Uterus (tissue), 4 donors: Measurements from ENCODE around the gene THRB. TPM values are rescaled to one million over a fixed set of nuclear protein-coding genes. Genes with fewer than 3 reads are reported as not detected.

Source experiments
- DNase-seq, 2 donors: peaks; one replicate each; pipeline ENCODE4 v3.0.0-alpha.2; 2019 to 2020
- H3K27ac ChIP-seq, 2 donors: fragments of 200-600 bp; sonication (generic); 1 replicate in 1 of 2; 2 replicates in 1 of 2; pipeline ENCODE4 v1.5.1; 2016 to 2018
- H3K27me3 ChIP-seq, 2 donors: fragments of 200-600 bp; sonication (generic); one replicate each; pipeline ENCODE4 v1.5.1; 2018 to 2019; ENCODE audit warnings: control low read depth in 1 of 2
- H3K36me3 ChIP-seq, 2 donors: fragments of 200-600 bp; sonication (generic); one replicate each; pipeline ENCODE4 v1.5.1; 2019; ENCODE audit warnings: control low read depth in 1 of 2
- H3K4me1 ChIP-seq, 2 donors: fragments of 200-600 bp; sonication (generic); one replicate each; pipeline ENCODE4 v1.5.1; 2018 to 2019; ENCODE audit warnings: control low read depth in 1 of 2
- H3K4me3 ChIP-seq, 2 donors: fragments of 200-600 bp; sonication (generic); 1 replicate in 1 of 2; 2 replicates in 1 of 2; pipeline ENCODE4 v1.5.1; 2018 to 2019; ENCODE audit warnings: mild to moderate bottlenecking in 1 of 2
- H3K9me3 ChIP-seq, 2 donors: fragments of 200-600 bp; sonication (generic); one replicate each; pipeline ENCODE4 v1.5.1; 2019; ENCODE audit warnings: control low read depth in 1 of 2
- POLR2A ChIP-seq, 2 donors: fragments of 450-650 bp; IDR thresholded peaks; one replicate each; pipeline ENCODE4 v1.6.1; 2016; ENCODE audit warnings: antibody characterized with exemption in 2 of 2, mild to moderate bottlenecking in 1 of 2, moderate library complexity in 1 of 2
- intact Hi-C: fragments of 100-400 bp; cut with DNase I; formaldehyde crosslinking; loops from one replicate; pipeline ENCODE4 v1.15.1; 2023; ENCODE audit warnings: low total_unique reads
- total RNA-seq, 4 donors: library from RNA; depleted of rRNA in 3 of 4; stranded (reverse); fragments of >200 nt in 3 of 4; gene quantifications; one replicate each; pipeline versions ENCODE4 v1.1.0 to v1.2.4, GENCODE V29; 2014 to 2023
- TF ChIP-seq, protein P1 (sequence below), 4 experiments: fragments of 200-600 bp in 2 of 4; fragments of 450-650 bp in 2 of 4; sonication (generic) in 2 of 4; IDR thresholded peaks; one replicate each; pipeline ENCODE4 v1.5.1; 2016 to 2019; ENCODE audit warnings: antibody characterized with exemption in 4 of 4, mild to moderate bottlenecking in 2 of 4, moderate library complexity in 1 of 4
- donor health status: DM: yes; HTN: yes; CAD: no.

Gene THRB
- total RNA-seq, 4 donors from 2014 or later = 4.6 to 38.2 (median 17.3) TPM

DNA sequence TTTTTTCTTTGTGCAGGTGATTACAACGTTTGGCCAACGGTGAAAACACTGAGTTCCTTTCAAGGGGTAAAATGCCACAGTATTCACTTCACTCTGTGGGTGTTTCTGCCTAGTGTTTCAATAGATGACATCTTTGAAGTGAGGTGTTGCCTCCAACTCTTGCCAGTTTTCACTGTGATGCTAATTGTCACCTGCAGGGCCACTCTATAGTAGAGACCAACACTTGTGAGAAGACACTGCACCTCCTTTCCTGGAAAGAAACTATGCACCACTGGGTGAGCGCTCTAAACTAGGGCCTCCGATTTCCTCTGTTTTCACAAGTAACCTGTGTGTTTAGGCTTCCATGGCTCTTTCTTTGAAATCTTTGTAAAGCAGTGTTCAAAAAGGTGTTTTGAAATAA, 98.3 kb downstream of the THRB start:
- H3K27ac ChIP-seq = no peak overlapping the region
- H3K4me3 ChIP-seq = no peak overlapping the region
- intact Hi-C loops = no loop called here
- H3K27me3 ChIP-seq = no peaks in the 10 kb centered on the region
- no peaks in the 10 kb centered on the region for H3K36me3 ChIP-seq
- DNase-seq = no peak
- H3K4me1 ChIP-seq = peaks cover 0 to 10% of the 10 kb centered on the region in 2 donors
- no peak for TF ChIP-seq POLR2A (IDR thresholded peaks at IDR 0.05)
- TF ChIP-seq, protein P1, sequence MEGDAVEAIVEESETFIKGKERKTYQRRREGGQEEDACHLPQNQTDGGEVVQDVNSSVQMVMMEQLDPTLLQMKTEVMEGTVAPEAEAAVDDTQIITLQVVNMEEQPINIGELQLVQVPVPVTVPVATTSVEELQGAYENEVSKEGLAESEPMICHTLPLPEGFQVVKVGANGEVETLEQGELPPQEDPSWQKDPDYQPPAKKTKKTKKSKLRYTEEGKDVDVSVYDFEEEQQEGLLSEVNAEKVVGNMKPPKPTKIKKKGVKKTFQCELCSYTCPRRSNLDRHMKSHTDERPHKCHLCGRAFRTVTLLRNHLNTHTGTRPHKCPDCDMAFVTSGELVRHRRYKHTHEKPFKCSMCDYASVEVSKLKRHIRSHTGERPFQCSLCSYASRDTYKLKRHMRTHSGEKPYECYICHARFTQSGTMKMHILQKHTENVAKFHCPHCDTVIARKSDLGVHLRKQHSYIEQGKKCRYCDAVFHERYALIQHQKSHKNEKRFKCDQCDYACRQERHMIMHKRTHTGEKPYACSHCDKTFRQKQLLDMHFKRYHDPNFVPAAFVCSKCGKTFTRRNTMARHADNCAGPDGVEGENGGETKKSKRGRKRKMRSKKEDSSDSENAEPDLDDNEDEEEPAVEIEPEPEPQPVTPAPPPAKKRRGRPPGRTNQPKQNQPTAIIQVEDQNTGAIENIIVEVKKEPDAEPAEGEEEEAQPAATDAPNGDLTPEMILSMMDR (IDR thresholded peaks at IDR 0.05) = no peak
- H3K9me3 ChIP-seq = no peaks in the 10 kb centered on the region

DNA sequence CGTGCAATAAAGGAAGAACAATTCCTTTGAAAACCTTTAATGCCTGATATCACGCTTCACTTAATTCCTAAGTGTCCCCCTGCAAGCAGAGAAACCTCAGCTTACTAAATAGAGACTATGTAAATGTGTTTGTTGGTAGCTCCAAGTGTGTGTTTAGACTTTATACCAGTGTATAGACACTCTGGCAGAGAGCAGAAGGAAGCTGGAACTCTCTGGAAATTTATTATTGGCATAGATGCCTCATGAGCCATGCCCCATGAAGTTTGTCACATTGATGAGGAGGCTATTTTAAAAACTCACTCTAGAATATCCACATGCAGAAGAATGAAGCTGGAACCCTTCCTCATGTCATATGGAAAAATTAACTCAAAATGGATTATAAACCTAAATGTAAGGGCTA, 99.9 kb downstream of the THRB start:
- no peak overlapping the region for H3K4me3 ChIP-seq
- no peaks in the 10 kb centered on the region for H3K27me3 ChIP-seq
- intact Hi-C loops = no loop called here
- H3K9me3 ChIP-seq = no peaks in the 10 kb centered on the region
- DNase-seq = no peak
- H3K36me3 ChIP-seq = no peaks in the 10 kb centered on the region
- TF ChIP-seq, protein P1 (IDR thresholded peaks at IDR 0.05) = no peak
- TF ChIP-seq POLR2A (IDR thresholded peaks at IDR 0.05) = no peak
- peaks cover 0 to 10% of the 10 kb centered on the region in 2 donors for H3K4me1 ChIP-seq
- H3K27ac ChIP-seq = peak overlapping the region in 1 of 2 donors; percentile 23

DNA sequence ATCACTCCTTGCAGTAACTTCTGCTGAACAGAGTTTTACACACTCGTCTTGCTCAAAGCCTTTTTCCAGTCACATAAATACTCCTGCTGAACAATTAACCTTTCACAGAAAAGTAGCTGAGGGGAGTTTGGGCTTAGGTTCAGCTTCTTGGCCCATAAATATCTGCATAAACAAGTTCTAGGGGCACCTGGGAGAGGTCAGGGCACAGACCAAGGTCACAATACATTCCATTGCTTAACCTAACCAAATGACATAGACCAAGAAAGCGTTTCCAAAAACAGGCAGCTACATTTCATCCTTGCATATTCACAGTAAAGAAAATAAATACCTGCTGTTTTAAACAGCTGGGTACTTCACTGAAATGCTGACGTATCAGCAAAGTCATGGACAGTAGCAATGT, 101.3 kb downstream of the THRB start:
- no peaks in the 10 kb centered on the region for H3K27me3 ChIP-seq
- no peaks in the 10 kb centered on the region for H3K36me3 ChIP-seq
- TF ChIP-seq POLR2A (IDR thresholded peaks at IDR 0.05) = no peak
- TF ChIP-seq, protein P1 (IDR thresholded peaks at IDR 0.05) = no peak
- DNase-seq = no peak
- peaks cover 7 to 15% of the 10 kb centered on the region in 2 donors for H3K4me1 ChIP-seq
- intact Hi-C loops = no loop called here
- H3K4me3 ChIP-seq = no peak overlapping the region
- H3K9me3 ChIP-seq = no peaks in the 10 kb centered on the region
- peak overlapping the region in 1 of 2 donors; percentile 43 for H3K27ac ChIP-seq

DNA sequence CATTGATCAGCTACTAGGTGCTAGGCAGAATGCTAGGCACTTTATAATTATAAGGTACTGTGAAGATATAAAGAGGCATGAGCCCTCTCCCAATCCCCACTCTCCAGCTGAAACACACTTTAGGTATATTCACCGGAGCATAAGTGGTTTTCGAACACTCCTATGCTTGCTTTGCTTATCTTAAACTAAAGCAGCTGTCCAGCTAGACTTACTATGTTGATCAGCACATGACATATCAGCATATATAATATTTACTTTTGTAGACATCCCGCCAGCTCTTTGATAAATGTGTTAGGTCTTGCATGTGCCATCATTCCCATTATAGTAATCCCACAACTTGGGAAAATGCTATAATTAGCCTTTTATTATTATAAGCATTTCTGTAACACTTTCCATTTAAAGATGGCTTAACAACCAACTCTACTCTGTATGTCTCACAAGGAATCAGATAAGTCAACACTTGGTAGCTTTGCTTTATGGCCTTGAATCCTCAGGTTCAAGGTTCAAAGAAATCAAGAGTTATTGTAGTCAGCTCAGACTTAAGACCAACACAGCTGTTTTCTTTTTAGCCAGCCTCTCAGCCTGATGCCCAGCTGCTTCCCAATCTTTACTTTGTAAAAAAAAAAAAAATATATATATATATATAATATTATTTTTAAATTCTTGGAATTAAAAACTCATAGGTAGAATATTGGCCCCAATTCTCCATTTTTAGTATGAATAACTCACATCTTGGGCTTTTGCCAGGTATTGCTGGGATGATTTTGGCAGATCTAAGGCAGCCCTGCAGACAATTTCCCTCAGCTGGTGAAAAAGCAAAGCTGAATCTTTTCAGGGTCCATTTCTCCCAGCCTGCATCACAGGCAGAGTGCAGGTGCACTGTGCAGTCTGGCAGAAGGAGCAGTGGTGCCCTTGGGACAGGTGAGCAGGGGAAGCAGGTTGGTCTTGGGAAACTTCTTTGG, 104.2 kb downstream of the THRB start:
- peak overlapping the region; percentile 63 to 75 for H3K27ac ChIP-seq
- peaks cover 18 to 24% of the 10 kb centered on the region in 2 donors for H3K4me1 ChIP-seq
- intact Hi-C loops = no loop called here
- DNase-seq = no peak
- no peaks in the 10 kb centered on the region for H3K9me3 ChIP-seq
- TF ChIP-seq POLR2A (IDR thresholded peaks at IDR 0.05) = no peak
- TF ChIP-seq, protein P1 (IDR thresholded peaks at IDR 0.05) = no peak
- H3K4me3 ChIP-seq = no peak overlapping the region
- no peaks in the 10 kb centered on the region for H3K36me3 ChIP-seq
- no peaks in the 10 kb centered on the region for H3K27me3 ChIP-seq
